GM18868 (cell line): ENCODE data around the gene PDS5B.
"Not testable (repeated sequence)": the region's sequence is repeated elsewhere in the genome, so short reads cannot be mapped to it uniquely, and the experiment has no call there.

Experiments
- ATAC-seq: cut with Tn5 transposase; IDR thresholded peaks from one replicate; pipeline ENCODE4 v1.9.1; 2021; ENCODE audit warnings: mild to moderate bottlenecking, moderate library complexity; ENCODE audit not compliant: unreplicated experiment

The PDS5B gene

GRCh38 chr13:32586080-32586900, at the start of gene PDS5B:
Gene PDS5B, plus strand, starts transcription at chr13:32586452. Its CDS starts 62,321 bp downstream, at chr13:32648773.
- peak; percentile 86 for ATAC-seq

GRCh38 chr13:32537580-32538142, 48.6 kb upstream of the PDS5B start:
- no peak for ATAC-seq

- peak; percentile 79 for ATAC-seq
Observed at GRCh38 chr13:32538143-32538620, 48.1 kb upstream of the PDS5B start.

- peak; percentile 97 for ATAC-seq
Observed at GRCh38 chr13:32538621-32539246, 47.5 kb upstream of the PDS5B start, which contains the start of gene N4BP2L2. Gene N4BP2L2, minus strand, starts transcription at chr13:32538795. Its CDS starts 1,768 bp downstream, at chr13:32537027.

- no peak for ATAC-seq
Observed at GRCh38 chr13:32542221-32542620, 44.0 kb upstream of the PDS5B start.

- ATAC-seq = no peak
Observed at GRCh38 chr13:32545083-32545482, 41.2 kb upstream of the PDS5B start.

- ATAC-seq = no peak
Observed at GRCh38 chr13:32548837-32549236, 37.4 kb upstream of the PDS5B start.

- ATAC-seq = no peak
Observed at GRCh38 chr13:32549788-32550187, 36.5 kb upstream of the PDS5B start.

GRCh38 chr13:32553720-32554119, 32.5 kb upstream of the PDS5B start:
- no peak for ATAC-seq

- ATAC-seq = no peak
Observed at GRCh38 chr13:32555613-32556012, 30.6 kb upstream of the PDS5B start.

- ATAC-seq = not testable (repeated sequence)
Observed at GRCh38 chr13:32560842-32561241, 25.4 kb upstream of the PDS5B start.

GRCh38 chr13:32575687-32576086, 10.6 kb upstream of the PDS5B start:
- ATAC-seq = not testable (repeated sequence)

- ATAC-seq = no peak
Observed at GRCh38 chr13:32577032-32577431, 9.2 kb upstream of the PDS5B start.

- no peak for ATAC-seq
Observed at GRCh38 chr13:32581177-32581786, 5.0 kb upstream of the PDS5B start.

GRCh38 chr13:32582281-32582680, 4.0 kb upstream of the PDS5B start:
- no peak for ATAC-seq

- ATAC-seq = no peak
Observed at GRCh38 chr13:32582991-32583390, 3.3 kb upstream of the PDS5B start.

- ATAC-seq = no peak
Observed at GRCh38 chr13:32585550-32586079, 637 bp upstream of the PDS5B start.

GRCh38 chr13:32587011-32587810, 959 bp downstream of the PDS5B start:
- peak; percentile 39 for ATAC-seq

GRCh38 chr13:32587811-32588170, 1.5 kb downstream of the PDS5B start:
- no peak for ATAC-seq

- no peak for ATAC-seq
Observed at GRCh38 chr13:32588736-32589135, 2.5 kb downstream of the PDS5B start.
